Natural killer cell (primary cell): Measurements from ENCODE around the gene GPR6. TPM values are rescaled to one million over a fixed set of nuclear protein-coding genes. Genes with fewer than 3 reads are reported as not detected.

Experiments
- ATAC-seq, 3 donors: fragments of 150-1000 bp in 2 of 3; fragments of 200-7000 bp in 1 of 3; cut with Tn5 transposase; 1 replicate in 1 of 3; 2 replicates in 2 of 3; pipeline ENCODE4 v1.10.0; 2021; ENCODE audit warnings: mild to moderate bottlenecking in 2 of 3, moderate library complexity in 2 of 3
- DNase-seq, 2 donors: peaks; one replicate each; pipeline versions ENCODE4 v3.0.0 to v3.0.0-alpha.2; 2013 to 2021; ENCODE audit warnings: mixed read lengths in 1 of 2
- H3K27ac ChIP-seq: one replicate; pipeline ENCODE4 v1.5.1; 2013; ENCODE audit warnings: mild to moderate bottlenecking, low read length
- H3K27me3 ChIP-seq: one replicate; pipeline ENCODE4 v1.6.1; 2013; ENCODE audit warnings: low read length; ENCODE audit not compliant: control insufficient read depth, insufficient read depth
- H3K36me3 ChIP-seq: one replicate; pipeline ENCODE4 v1.6.1; 2013; ENCODE audit warnings: low read length; ENCODE audit not compliant: control insufficient read depth, insufficient read depth
- H3K4me1 ChIP-seq: one replicate; pipeline ENCODE4 v1.6.1; 2013; ENCODE audit warnings: low read length; ENCODE audit not compliant: control insufficient read depth, insufficient read depth
- H3K4me3 ChIP-seq: one replicate; pipeline ENCODE4 v1.5.1; 2013; ENCODE audit warnings: low read length
- H3K9me3 ChIP-seq: one replicate; pipeline ENCODE4 v1.6.1; 2013; ENCODE audit warnings: low read length; ENCODE audit not compliant: control insufficient read depth, insufficient read depth
- H3K27ac Mint-ChIP-seq, 2 donors: one replicate each; pipeline ENCODE4 v1.8.0; 2022; ENCODE audit warnings: mild to moderate bottlenecking in 2 of 2, mixed read lengths in 2 of 2, moderate library complexity in 1 of 2
- H3K27me3 Mint-ChIP-seq, 2 donors: one replicate each; pipeline ENCODE4 v1.8.0; 2022; ENCODE audit warnings: low read depth in 2 of 2, mixed read lengths in 2 of 2
- H3K36me3 Mint-ChIP-seq: one replicate; pipeline ENCODE4 v1.8.0; 2022; ENCODE audit warnings: mixed read lengths
- H3K4me1 Mint-ChIP-seq, 2 donors: one replicate each; pipeline ENCODE4 v1.8.0; 2022; ENCODE audit warnings: mixed read lengths in 2 of 2
- H3K4me3 Mint-ChIP-seq: one replicate; pipeline ENCODE4 v1.8.0; 2022; ENCODE audit warnings: mild to moderate bottlenecking, moderate library complexity, mixed read lengths
- H3K9me3 Mint-ChIP-seq, 2 donors: one replicate each; pipeline ENCODE4 v1.8.0; 2022; ENCODE audit warnings: mixed read lengths in 2 of 2
- WGBS: methylation state at CpG from one replicate; pipeline ENCODE4 v1.1.7; 2013; ENCODE audit warnings: missing lambda C conversion rate; ENCODE audit not compliant: insufficient coverage; 5-methylcytosine and 5-hydroxymethylcytosine counted together
- intact Hi-C: fragments of 100-400 bp; cut with micrococcal nuclease; formaldehyde crosslinking; loops from one replicate; pipeline ENCODE4 v1.14.2; 2022
- total RNA-seq, 4 donors: library from RNA; stranded (reverse); fragments of 120-200 nt in 1 of 4; gene quantifications; one replicate each; pipeline versions ENCODE4 v1.2.3 to v1.2.4, GENCODE V29; 2013 to 2022
- TF ChIP-seq, protein P1 (sequence below): fragments of 200-600 bp; IDR thresholded peaks from one replicate; pipeline ENCODE4 v1.8.0; 2022; ENCODE audit warnings: antibody characterized with exemption

Gene GPR6
- total RNA-seq, 3 donors from 2014 or later (not counting 1 experiment from before 2014, with no cell fraction given): not detected

GRCh38 chr6:109955491-109955890 lies 22.6 kb upstream of the GPR6 start:
- 100% methylated on average over 1 of the region's 2 CpGs for WGBS
- no peaks in the 10 kb centered on the region for H3K27me3 ChIP-seq
- intact Hi-C loops: no loop called here
- no peaks in the 10 kb centered on the region for H3K36me3 ChIP-seq
- H3K27ac Mint-ChIP-seq: no peak overlapping the region
- H3K9me3 ChIP-seq: no peaks in the 10 kb centered on the region
- no peaks in the 10 kb centered on the region for H3K4me1 Mint-ChIP-seq
- no peak for DNase-seq
- no peaks in the 10 kb centered on the region for H3K36me3 Mint-ChIP-seq
- no peaks in the 10 kb centered on the region for H3K4me1 ChIP-seq
- no peaks in the 10 kb centered on the region for H3K9me3 Mint-ChIP-seq
- no peak overlapping the region for H3K4me3 ChIP-seq
- H3K27ac ChIP-seq: no peak overlapping the region
- TF ChIP-seq, protein P1, sequence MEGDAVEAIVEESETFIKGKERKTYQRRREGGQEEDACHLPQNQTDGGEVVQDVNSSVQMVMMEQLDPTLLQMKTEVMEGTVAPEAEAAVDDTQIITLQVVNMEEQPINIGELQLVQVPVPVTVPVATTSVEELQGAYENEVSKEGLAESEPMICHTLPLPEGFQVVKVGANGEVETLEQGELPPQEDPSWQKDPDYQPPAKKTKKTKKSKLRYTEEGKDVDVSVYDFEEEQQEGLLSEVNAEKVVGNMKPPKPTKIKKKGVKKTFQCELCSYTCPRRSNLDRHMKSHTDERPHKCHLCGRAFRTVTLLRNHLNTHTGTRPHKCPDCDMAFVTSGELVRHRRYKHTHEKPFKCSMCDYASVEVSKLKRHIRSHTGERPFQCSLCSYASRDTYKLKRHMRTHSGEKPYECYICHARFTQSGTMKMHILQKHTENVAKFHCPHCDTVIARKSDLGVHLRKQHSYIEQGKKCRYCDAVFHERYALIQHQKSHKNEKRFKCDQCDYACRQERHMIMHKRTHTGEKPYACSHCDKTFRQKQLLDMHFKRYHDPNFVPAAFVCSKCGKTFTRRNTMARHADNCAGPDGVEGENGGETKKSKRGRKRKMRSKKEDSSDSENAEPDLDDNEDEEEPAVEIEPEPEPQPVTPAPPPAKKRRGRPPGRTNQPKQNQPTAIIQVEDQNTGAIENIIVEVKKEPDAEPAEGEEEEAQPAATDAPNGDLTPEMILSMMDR: no peak
- no peak overlapping the region for H3K4me3 Mint-ChIP-seq
- no peak for ATAC-seq
- H3K27me3 Mint-ChIP-seq: peaks cover 10 to 11% of the 10 kb centered on the region in 2 donors

DNA sequence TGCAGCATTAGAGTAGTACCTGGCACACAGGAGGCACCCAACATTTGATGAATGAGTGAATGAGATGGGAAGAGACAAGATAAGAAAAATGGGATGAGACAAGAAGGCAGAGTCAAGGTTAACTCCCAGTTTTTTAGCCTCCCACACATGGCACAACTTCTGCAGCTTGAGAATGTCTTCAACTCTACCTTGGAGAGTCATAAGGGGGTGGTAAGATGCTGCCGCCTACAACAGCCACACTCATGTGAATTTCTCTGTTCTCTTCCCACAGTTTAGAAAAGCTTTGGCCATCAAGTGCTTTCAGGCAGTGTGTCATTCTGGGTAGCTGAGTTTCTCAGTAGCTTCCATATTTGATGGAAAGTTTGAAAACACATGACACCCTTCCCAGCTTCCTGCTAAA lies 19.5 kb upstream of the GPR6 start:
- Mint-ChIP-seq H3K27ac (no peak overlapping the region), H3K36me3 (no peaks in the 10 kb centered on the region), H3K4me3 (no peak overlapping the region), H3K27me3 (peaks cover 10 to 14% of the 10 kb centered on the region in 2 donors), H3K4me1 (no peaks in the 10 kb centered on the region), H3K9me3 (no peaks in the 10 kb centered on the region)
- no peaks in the 10 kb centered on the region for H3K36me3 ChIP-seq
- H3K9me3 ChIP-seq: no peaks in the 10 kb centered on the region
- no peaks in the 10 kb centered on the region for H3K27me3 ChIP-seq
- ATAC-seq: no peak
- no peak overlapping the region for H3K4me3 ChIP-seq
- no peak overlapping the region for H3K27ac ChIP-seq
- WGBS: 88% methylated on average over 1 of the region's 1 CpG
- TF ChIP-seq, protein P1: no peak
- intact Hi-C loops: no loop called here
- DNase-seq: no peak
- no peaks in the 10 kb centered on the region for H3K4me1 ChIP-seq

DNA sequence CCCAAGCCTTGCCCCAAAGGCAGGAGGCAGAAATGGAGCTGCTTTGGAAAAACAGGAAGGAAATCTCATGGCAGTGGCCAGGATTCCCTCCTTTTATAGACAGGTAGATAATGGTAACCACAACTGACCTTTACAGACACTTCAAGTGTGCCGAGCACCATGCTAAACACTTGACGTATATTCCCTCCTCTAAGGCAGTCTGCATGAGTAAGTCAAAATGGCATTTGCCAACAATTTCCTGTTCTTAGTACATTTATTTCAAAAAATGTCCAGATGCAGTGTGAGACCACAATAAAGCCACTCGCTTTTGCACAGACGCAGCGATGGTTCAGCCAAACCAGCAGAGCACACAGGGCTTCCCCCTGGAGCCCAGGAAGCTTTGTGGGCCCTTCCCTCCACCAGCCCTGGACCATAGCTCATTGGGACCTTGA lies 16.5 kb upstream of the GPR6 start:
- Mint-ChIP-seq H3K27me3 (peaks cover 8 to 10% of the 10 kb centered on the region in 2 donors), H3K9me3 (no peaks in the 10 kb centered on the region), H3K27ac (no peak overlapping the region), H3K4me3 (no peak overlapping the region), H3K36me3 (no peaks in the 10 kb centered on the region), H3K4me1 (no peaks in the 10 kb centered on the region)
- H3K4me1 ChIP-seq: no peaks in the 10 kb centered on the region
- 14% methylated on average over 5 of the region's 5 CpGs for WGBS
- H3K27me3 ChIP-seq: no peaks in the 10 kb centered on the region
- H3K9me3 ChIP-seq: no peaks in the 10 kb centered on the region
- H3K4me3 ChIP-seq: no peak overlapping the region
- H3K36me3 ChIP-seq: no peaks in the 10 kb centered on the region
- DNase-seq (no peak), ATAC-seq (no peak)
- H3K27ac ChIP-seq: no peak overlapping the region
- intact Hi-C loops: no loop called here
- TF ChIP-seq, protein P1: no peak

GRCh38 chr6:109962271-109962670 lies 15.8 kb upstream of the GPR6 start:
- H3K9me3 Mint-ChIP-seq: no peaks in the 10 kb centered on the region
- H3K27ac Mint-ChIP-seq: no peak overlapping the region
- Histone ChIP-seq H3K27me3 (no peaks in the 10 kb centered on the region), H3K9me3 (no peaks in the 10 kb centered on the region), H3K36me3 (no peaks in the 10 kb centered on the region), H3K4me1 (no peaks in the 10 kb centered on the region), H3K4me3 (no peak overlapping the region), H3K27ac (no peak overlapping the region)
- peaks cover 4 to 5% of the 10 kb centered on the region in 2 donors for H3K27me3 Mint-ChIP-seq
- ATAC-seq (no peak), DNase-seq (no peak)
- TF ChIP-seq, protein P1: no peak
- H3K4me3 Mint-ChIP-seq: no peak overlapping the region
- no peaks in the 10 kb centered on the region for H3K4me1 Mint-ChIP-seq
- WGBS: 93% methylated on average over 5 of the region's 5 CpGs
- no peaks in the 10 kb centered on the region for H3K36me3 Mint-ChIP-seq
- intact Hi-C loops: no loop called here
